DOHH2 (cell line): ENCODE results near the gene CEP152.

Experiments used
- EZH2phosphoT487 ChIP-seq: fragments of 200-600 bp; sonication (generic); IDR thresholded peaks from 2 replicates; pipeline ENCODE4 v1.6.1; 2017; ENCODE audit warnings: borderline replicate concordance, mild to moderate bottlenecking, antibody characterized with exemption, low read length, moderate library complexity, mixed read lengths
- TF ChIP-seq, protein P1 (sequence below): fragments of 200-600 bp; sonication (generic); IDR thresholded peaks from one replicate; pipeline ENCODE4 v1.5.1; 2014; ENCODE audit warnings: antibody characterized with exemption, mild to moderate bottlenecking, low read depth, low read length; ENCODE audit not compliant: poor library complexity, severe bottlenecking

DNA sequence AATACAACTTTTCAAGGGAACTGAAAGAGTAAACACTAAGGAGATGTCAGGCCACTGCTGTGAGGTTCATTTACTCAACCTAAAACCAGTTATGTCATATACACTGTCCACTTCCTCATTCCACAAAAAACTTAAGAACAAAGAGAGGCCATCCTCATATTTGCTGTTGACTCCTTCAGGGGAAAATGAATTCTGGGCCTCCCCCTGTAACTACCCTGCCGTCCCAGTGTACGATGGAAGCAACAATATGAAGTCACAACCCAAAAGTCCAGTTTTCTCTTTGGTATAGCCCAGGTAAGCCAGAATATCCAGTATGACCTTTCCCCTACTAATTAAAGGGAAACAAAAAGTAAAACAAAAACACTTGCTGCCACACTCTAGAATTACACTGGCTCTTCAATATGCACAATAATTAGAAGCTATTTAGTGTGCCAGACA, 16.2 kb downstream of the CEP152 start:
- TF ChIP-seq, protein P1, sequence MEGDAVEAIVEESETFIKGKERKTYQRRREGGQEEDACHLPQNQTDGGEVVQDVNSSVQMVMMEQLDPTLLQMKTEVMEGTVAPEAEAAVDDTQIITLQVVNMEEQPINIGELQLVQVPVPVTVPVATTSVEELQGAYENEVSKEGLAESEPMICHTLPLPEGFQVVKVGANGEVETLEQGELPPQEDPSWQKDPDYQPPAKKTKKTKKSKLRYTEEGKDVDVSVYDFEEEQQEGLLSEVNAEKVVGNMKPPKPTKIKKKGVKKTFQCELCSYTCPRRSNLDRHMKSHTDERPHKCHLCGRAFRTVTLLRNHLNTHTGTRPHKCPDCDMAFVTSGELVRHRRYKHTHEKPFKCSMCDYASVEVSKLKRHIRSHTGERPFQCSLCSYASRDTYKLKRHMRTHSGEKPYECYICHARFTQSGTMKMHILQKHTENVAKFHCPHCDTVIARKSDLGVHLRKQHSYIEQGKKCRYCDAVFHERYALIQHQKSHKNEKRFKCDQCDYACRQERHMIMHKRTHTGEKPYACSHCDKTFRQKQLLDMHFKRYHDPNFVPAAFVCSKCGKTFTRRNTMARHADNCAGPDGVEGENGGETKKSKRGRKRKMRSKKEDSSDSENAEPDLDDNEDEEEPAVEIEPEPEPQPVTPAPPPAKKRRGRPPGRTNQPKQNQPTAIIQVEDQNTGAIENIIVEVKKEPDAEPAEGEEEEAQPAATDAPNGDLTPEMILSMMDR = no peak
- no peak for TF ChIP-seq EZH2phosphoT487
